ENCODE measurements around the gene UST. TPM values are rescaled to one million over a fixed set of nuclear protein-coding genes. Genes with fewer than 3 reads are reported as not detected.

UST gene
- total RNA-seq, 1 experiment from 2014 or later, result 6.1 TPM

DNA sequence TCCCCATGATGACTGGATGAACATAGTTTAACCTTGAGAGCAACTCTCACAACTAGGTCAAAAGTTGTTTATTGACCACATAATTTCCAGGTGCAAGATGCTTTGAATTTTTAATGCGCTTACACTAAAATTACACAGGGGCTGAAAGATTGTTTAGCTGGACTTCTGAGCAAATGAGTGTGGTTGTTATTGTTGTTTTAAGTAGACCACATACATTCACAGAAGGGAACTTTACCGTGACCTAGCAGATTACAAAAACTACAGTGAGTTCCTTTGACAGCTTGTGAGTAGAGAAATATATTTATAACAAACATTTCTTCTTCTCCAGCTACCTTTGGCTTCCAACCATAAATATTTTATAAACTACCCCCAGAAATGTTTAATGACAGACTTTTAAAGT lies 178.9 kb downstream of the UST start:
- Histone ChIP-seq H2AFZ (ENCODE audit: low read depth, low read length, poor library complexity, severe bottlenecking) (no peak overlapping the region), H3K4me3 (replicated peaks in 1 of 2; ENCODE audit: low read depth in 1 of 2, low read length in 2 of 2) (no peak overlapping the region), H3K4me2 (ENCODE audit: low read length) (no peak overlapping the region), H3K9me2 (ENCODE audit: insufficient read depth) (no peaks in the 10 kb centered on the region; the same call in 1 of the 2 replicates), H3K4me1 (ENCODE audit: control insufficient read depth in 1 of 2, insufficient read depth in 2 of 2, low read length in 2 of 2) (no peaks in the 10 kb centered on the region), H3K27me3 (ENCODE audit: insufficient read depth, low read length) (no peaks in the 10 kb centered on the region), H3K9me3 (ENCODE audit: control insufficient read depth in 1 of 2, insufficient read depth in 1 of 2, low read depth in 1 of 2, low read length in 2 of 2) (no peaks in the 10 kb centered on the region), H4K20me1 (ENCODE audit: insufficient read depth) (no peaks in the 10 kb centered on the region), H3K36me3 (ENCODE audit: control insufficient read depth in 1 of 2, insufficient read depth in 2 of 2, low read length in 2 of 2) (no peaks in the 10 kb centered on the region), H3K27ac (ENCODE audit: low read depth, low read length) (no peak overlapping the region), H3K9ac (ENCODE audit: low read length) (no peak overlapping the region), H3K79me2 (ENCODE audit: insufficient read depth, low read length) (no peaks in the 10 kb centered on the region)
- TF ChIP-seq JUND (IDR thresholded peaks at IDR 0.05), result no peak
- TF ChIP-seq SIN3A (IDR thresholded peaks at IDR 0.05; ENCODE audit: low read depth), result no peak
- no peak for TF ChIP-seq SRF (IDR thresholded peaks at IDR 0.05; ENCODE audit: low read depth)
- TF ChIP-seq, protein P1, sequence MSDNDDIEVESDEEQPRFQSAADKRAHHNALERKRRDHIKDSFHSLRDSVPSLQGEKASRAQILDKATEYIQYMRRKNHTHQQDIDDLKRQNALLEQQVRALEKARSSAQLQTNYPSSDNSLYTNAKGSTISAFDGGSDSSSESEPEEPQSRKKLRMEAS (IDR thresholded peaks at IDR 0.05), result no peak
- TF ChIP-seq ELF1 (IDR thresholded peaks at IDR 0.05; ENCODE audit: borderline replicate concordance, low read depth), result no peak
- no peak for TF ChIP-seq POLR2AphosphoS5 (IDR thresholded peaks at IDR 0.05; ENCODE audit: low read depth, low read length)
- no peak for TF ChIP-seq ZFX (IDR thresholded peaks at IDR 0.05)
- TF ChIP-seq CEBPB (IDR thresholded peaks at IDR 0.05; ENCODE audit: low read depth), result no peak
- CTCF ChIA-PET, result no interaction called here
- ATAC-seq, result no peak
- intact Hi-C loops (cut with micrococcal nuclease), result no loop called here
- no peak for DNase-seq (ENCODE audit: low read depth, low spot score)
- POLR2A ChIA-PET, result no interaction called here
- RAD21 ChIA-PET (ENCODE audit: low non-redundant PET in 1 of 2, low total read pairs in 2 of 2, uncharacterized antibody in 2 of 2, unreplicated experiment in 2 of 2), result no interaction called here
- BruUV-seq (replicated peaks), result no TSS peak

GRCh38 chr6:148926478-148926877 lies 179.6 kb downstream of the UST start:
- BruUV-seq (replicated peaks), result no TSS peak
- Histone ChIP-seq H3K36me3 (ENCODE audit: control insufficient read depth in 1 of 2, insufficient read depth in 2 of 2, low read length in 2 of 2) (no peaks in the 10 kb centered on the region), H3K79me2 (ENCODE audit: insufficient read depth, low read length) (no peaks in the 10 kb centered on the region), H3K9me2 (ENCODE audit: insufficient read depth) (no peaks in the 10 kb centered on the region; the same call in 1 of the 2 replicates), H3K27ac (ENCODE audit: low read depth, low read length) (no peak overlapping the region), H3K4me3 (replicated peaks in 1 of 2; ENCODE audit: low read depth in 1 of 2, low read length in 2 of 2) (no peak overlapping the region), H2AFZ (ENCODE audit: low read depth, low read length, poor library complexity, severe bottlenecking) (no peak overlapping the region), H3K4me1 (ENCODE audit: control insufficient read depth in 1 of 2, insufficient read depth in 2 of 2, low read length in 2 of 2) (no peaks in the 10 kb centered on the region), H3K9me3 (ENCODE audit: control insufficient read depth in 1 of 2, insufficient read depth in 1 of 2, low read depth in 1 of 2, low read length in 2 of 2) (no peaks in the 10 kb centered on the region), H4K20me1 (ENCODE audit: insufficient read depth) (no peaks in the 10 kb centered on the region), H3K9ac (ENCODE audit: low read length) (no peak overlapping the region), H3K4me2 (ENCODE audit: low read length) (no peak overlapping the region), H3K27me3 (ENCODE audit: insufficient read depth, low read length) (no peaks in the 10 kb centered on the region)
- ChIA-PET POLR2A (no interaction called here), CTCF (no interaction called here), RAD21 (ENCODE audit: low non-redundant PET in 1 of 2, low total read pairs in 2 of 2, uncharacterized antibody in 2 of 2, unreplicated experiment in 2 of 2) (no interaction called here)
- DNase-seq (ENCODE audit: low read depth, low spot score), result no peak
- no peak for TF ChIP-seq SRF (IDR thresholded peaks at IDR 0.05; ENCODE audit: low read depth)
- no peak for TF ChIP-seq JUND (IDR thresholded peaks at IDR 0.05)
- TF ChIP-seq, protein P2, sequence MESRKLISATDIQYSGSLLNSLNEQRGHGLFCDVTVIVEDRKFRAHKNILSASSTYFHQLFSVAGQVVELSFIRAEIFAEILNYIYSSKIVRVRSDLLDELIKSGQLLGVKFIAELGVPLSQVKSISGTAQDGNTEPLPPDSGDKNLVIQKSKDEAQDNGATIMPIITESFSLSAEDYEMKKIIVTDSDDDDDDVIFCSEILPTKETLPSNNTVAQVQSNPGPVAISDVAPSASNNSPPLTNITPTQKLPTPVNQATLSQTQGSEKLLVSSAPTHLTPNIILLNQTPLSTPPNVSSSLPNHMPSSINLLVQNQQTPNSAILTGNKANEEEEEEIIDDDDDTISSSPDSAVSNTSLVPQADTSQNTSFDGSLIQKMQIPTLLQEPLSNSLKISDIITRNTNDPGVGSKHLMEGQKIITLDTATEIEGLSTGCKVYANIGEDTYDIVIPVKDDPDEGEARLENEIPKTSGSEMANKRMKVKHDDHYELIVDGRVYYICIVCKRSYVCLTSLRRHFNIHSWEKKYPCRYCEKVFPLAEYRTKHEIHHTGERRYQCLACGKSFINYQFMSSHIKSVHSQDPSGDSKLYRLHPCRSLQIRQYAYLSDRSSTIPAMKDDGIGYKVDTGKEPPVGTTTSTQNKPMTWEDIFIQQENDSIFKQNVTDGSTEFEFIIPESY (IDR thresholded peaks at IDR 0.05; ENCODE audit: extremely low read depth, insufficient replicate concordance, low read length), result no peak
- no peak for TF ChIP-seq YY1 (IDR thresholded peaks at IDR 0.05; ENCODE audit: extremely low read depth, insufficient replicate concordance, low read depth, low read length)
- TF ChIP-seq CTCF (IDR thresholded peaks at IDR 0.05 in 2 of 3, conservative IDR thresholded peaks at IDR 0.05 in 1 of 3; ENCODE audit: borderline replicate concordance in 1 of 3, insufficient read depth in 1 of 3, low read depth in 2 of 3, low read length in 2 of 3), result no peak
- no peak for TF ChIP-seq EGR1 (IDR thresholded peaks at IDR 0.05; ENCODE audit: low read depth)
- no peak for ATAC-seq
- intact Hi-C loops (cut with micrococcal nuclease), result no loop called here
